HEK293 (cell line): ENCODE measurements around the gene MYL2.

Source experiments
- CTCF ChIA-PET: fragments of 350-600 bp; formaldehyde crosslinking; extraction: SDS; loops from one replicate; lab custom pipeline; 2021; ENCODE audit warnings: antibody characterized with exemption; lab: Yijun Ruan, JAX
- POLR2A ChIA-PET: fragments of 300-600 bp; formaldehyde crosslinking; extraction: SDS; loops from one replicate; lab custom pipeline; 2020; ENCODE audit warnings: antibody characterized with exemption, inconsistent platforms; lab: Yijun Ruan, JAX
- H3K27ac ChIP-seq: fragments of 200-500 bp; sonication (Bioruptor generic); 2 replicates; pipeline ENCODE4 v1.5.1; 2014; ENCODE audit warnings: low read depth, low read length, control low read depth, inconsistent platforms; ENCODE audit errors: extremely low read depth
- H3K36me3 ChIP-seq, 2 experiments: fragments of 200-500 bp in 1 of 2; sonication (Bioruptor generic) in 1 of 2; 1 replicate in 1 of 2; 2 replicates in 1 of 2; pipeline ENCODE4 v1.5.1; 2014 to 2017; ENCODE audit warnings: inconsistent platforms in 2 of 2, low read length in 2 of 2; ENCODE audit not compliant: control insufficient read depth in 2 of 2, insufficient read depth in 1 of 2
- H3K4me1 ChIP-seq: fragments of 200-500 bp; sonication (Bioruptor generic); 2 replicates; pipeline ENCODE4 v1.5.1; 2014; ENCODE audit warnings: mild to moderate bottlenecking, low read length, inconsistent platforms; ENCODE audit not compliant: control insufficient read depth, insufficient read depth
- H3K4me3 ChIP-seq: 2 replicates; pipeline ENCODE4 v1.5.1; 2011; ENCODE audit warnings: low read depth, mild to moderate bottlenecking, control low read depth, low read length, moderate library complexity
- H3K9me3 ChIP-seq: fragments of 200-500 bp; sonication (Bioruptor generic); 2 replicates; pipeline ENCODE4 v1.5.1; 2014; ENCODE audit warnings: low read depth, low read length, inconsistent platforms; ENCODE audit not compliant: control insufficient read depth, insufficient read depth
- EGR2 ChIP-seq: fragments of 450-650 bp; formaldehyde crosslinking; IDR thresholded peaks from 2 replicates; pipeline ENCODE4 v1.5.1; 2016; ENCODE audit warnings: low read depth, missing biosample characterization, missing genetic modification characterization
- GLIS2 ChIP-seq: fragments of 450-650 bp; formaldehyde crosslinking; IDR thresholded peaks from 2 replicates; pipeline ENCODE4 v1.5.1; 2016; ENCODE audit warnings: missing biosample characterization, missing genetic modification characterization
- SCRT2 ChIP-seq: fragments of 450-650 bp; formaldehyde crosslinking; IDR thresholded peaks from 2 replicates; pipeline ENCODE4 v1.5.1; 2016; ENCODE audit warnings: missing biosample characterization, missing genetic modification characterization
- TCF7L2 ChIP-seq: IDR thresholded peaks from 2 replicates; pipeline ENCODE4 v1.6.1; 2011; ENCODE audit warnings: low read depth, mild to moderate bottlenecking, inconsistent platforms, low read length, moderate library complexity, borderline replicate concordance
- ZBTB21 ChIP-seq: fragments of 450-650 bp; formaldehyde crosslinking; IDR thresholded peaks from 2 replicates; pipeline ENCODE4 v1.5.1; 2017; ENCODE audit warnings: missing biosample characterization, missing genetic modification characterization
- ZFP37 ChIP-seq: fragments of 450-650 bp; formaldehyde crosslinking; IDR thresholded peaks from 2 replicates; pipeline ENCODE4 v1.5.1; 2016; ENCODE audit warnings: missing biosample characterization, missing genetic modification characterization
- ZNF10 ChIP-seq: fragments of 450-650 bp; formaldehyde crosslinking; IDR thresholded peaks from 2 replicates; pipeline ENCODE4 v1.5.1; 2017; ENCODE audit warnings: missing biosample characterization, missing genetic modification characterization
- ZNF16 ChIP-seq: fragments of 450-650 bp; formaldehyde crosslinking; IDR thresholded peaks from 2 replicates; pipeline ENCODE4 v1.5.1; 2016; ENCODE audit warnings: low read depth, missing biosample characterization, missing genetic modification characterization
- ZNF174 ChIP-seq: fragments of 450-650 bp; formaldehyde crosslinking; IDR thresholded peaks from 2 replicates; pipeline ENCODE4 v1.5.0; 2017; ENCODE audit warnings: missing biosample characterization, mild to moderate bottlenecking, missing genetic modification characterization
- ZNF214 ChIP-seq: fragments of 450-650 bp; formaldehyde crosslinking; IDR thresholded peaks from 2 replicates; pipeline ENCODE4 v1.5.1; 2017; ENCODE audit warnings: missing biosample characterization, mild to moderate bottlenecking, missing genetic modification characterization, borderline replicate concordance
- ZNF37A ChIP-seq: fragments of 450-650 bp; IDR thresholded peaks from 2 replicates; pipeline ENCODE4 v1.5.1; 2018; ENCODE audit warnings: missing biosample characterization, missing genetic modification characterization
- ZNF404 ChIP-seq: fragments of 450-650 bp; formaldehyde crosslinking; IDR thresholded peaks from 2 replicates; pipeline ENCODE4 v1.5.1; 2017; ENCODE audit warnings: missing biosample characterization, missing genetic modification characterization
- ZNF473 ChIP-seq: fragments of 450-650 bp; formaldehyde crosslinking; IDR thresholded peaks from 2 replicates; pipeline ENCODE4 v1.5.1; 2017; ENCODE audit warnings: missing biosample characterization, missing genetic modification characterization
- ZNF48 ChIP-seq: fragments of 450-650 bp; formaldehyde crosslinking; IDR thresholded peaks from 2 replicates; pipeline ENCODE4 v1.5.1; 2016; ENCODE audit warnings: missing biosample characterization, missing genetic modification characterization
- ZNF544 ChIP-seq: fragments of 450-650 bp; formaldehyde crosslinking; IDR thresholded peaks from 2 replicates; pipeline ENCODE4 v1.5.0; 2017; ENCODE audit warnings: missing biosample characterization, missing genetic modification characterization
- ZNF629 ChIP-seq: fragments of 450-650 bp; formaldehyde crosslinking; IDR thresholded peaks from 2 replicates; pipeline ENCODE4 v1.5.1; 2017; ENCODE audit warnings: missing biosample characterization, missing genetic modification characterization
- TF ChIP-seq, protein P1 (sequence below): fragments of 450-650 bp; formaldehyde crosslinking; IDR thresholded peaks from 2 replicates; pipeline ENCODE4 v1.5.1; 2017; ENCODE audit warnings: missing biosample characterization, missing genetic modification characterization
- TF ChIP-seq, protein P2 (sequence below): fragments of 450-650 bp; formaldehyde crosslinking; IDR thresholded peaks from 2 replicates; pipeline ENCODE4 v1.5.1; 2017; ENCODE audit warnings: missing biosample characterization, missing genetic modification characterization
- TF ChIP-seq, protein P3 (sequence below): fragments of 450-650 bp; formaldehyde crosslinking; IDR thresholded peaks from 2 replicates; pipeline ENCODE4 v1.5.1; 2016; ENCODE audit warnings: missing biosample characterization, missing genetic modification characterization
- TF ChIP-seq, protein P4 (sequence below): fragments of 450-650 bp; IDR thresholded peaks from 2 replicates; pipeline ENCODE4 v1.5.1; 2018; ENCODE audit warnings: missing biosample characterization, missing genetic modification characterization

The MYL2 gene

DNA sequence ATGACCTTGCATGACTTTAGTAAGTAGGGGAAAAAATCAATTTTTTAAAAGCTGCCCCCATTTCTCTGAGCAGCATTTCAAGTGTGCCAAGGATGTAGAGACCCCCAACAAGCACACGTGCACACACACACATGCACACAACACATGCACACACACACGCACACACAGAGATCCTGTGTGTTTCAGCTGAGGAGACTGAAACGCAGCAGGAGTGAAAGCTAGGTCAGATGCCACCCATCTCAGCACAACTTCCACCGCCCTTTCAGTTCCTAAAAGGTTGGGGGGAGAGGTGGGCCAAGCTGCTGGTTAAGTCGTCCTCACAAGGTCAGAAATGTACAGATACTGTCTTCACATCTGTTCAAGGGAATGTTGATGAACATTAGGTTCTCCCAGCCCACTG is 13.9 kb downstream of the MYL2 start:
- no peaks in the 10 kb centered on the region for H3K4me1 ChIP-seq
- ChIA-PET CTCF (interaction anchor here (0.7 kb wide), 1 partner anchor 31 kb away, joined by 3 read pairs; no protein-coding TSS in a partner anchor), POLR2A (no interaction called here)
- H3K9me3 ChIP-seq, result no peaks in the 10 kb centered on the region
- TF ChIP-seq ZNF10 (tag by site-specific recombination), result no peak
- no peak for TF ChIP-seq ZFP37 (tag by site-specific recombination)
- TF ChIP-seq TCF7L2, result no peak
- no peak for TF ChIP-seq ZNF629 (tag by site-specific recombination)
- no peak for TF ChIP-seq ZNF214 (tag by site-specific recombination)
- peak; percentile 5; the same call in 1 of the 2 replicates for TF ChIP-seq SCRT2 (tag by site-specific recombination)
- TF ChIP-seq, protein P1, sequence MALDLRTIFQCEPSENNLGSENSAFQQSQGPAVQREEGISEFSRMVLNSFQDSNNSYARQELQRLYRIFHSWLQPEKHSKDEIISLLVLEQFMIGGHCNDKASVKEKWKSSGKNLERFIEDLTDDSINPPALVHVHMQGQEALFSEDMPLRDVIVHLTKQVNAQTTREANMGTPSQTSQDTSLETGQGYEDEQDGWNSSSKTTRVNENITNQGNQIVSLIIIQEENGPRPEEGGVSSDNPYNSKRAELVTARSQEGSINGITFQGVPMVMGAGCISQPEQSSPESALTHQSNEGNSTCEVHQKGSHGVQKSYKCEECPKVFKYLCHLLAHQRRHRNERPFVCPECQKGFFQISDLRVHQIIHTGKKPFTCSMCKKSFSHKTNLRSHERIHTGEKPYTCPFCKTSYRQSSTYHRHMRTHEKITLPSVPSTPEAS (tag by site-specific recombination), result peak; percentile 8; the same call in 1 of the 2 replicates
- no peak for TF ChIP-seq ZNF37A (tag by site-specific recombination)
- no peak overlapping the region for H3K4me3 ChIP-seq
- H3K36me3 ChIP-seq, result no peaks in the 10 kb centered on the region
- H3K27ac ChIP-seq, result no peak overlapping the region

DNA sequence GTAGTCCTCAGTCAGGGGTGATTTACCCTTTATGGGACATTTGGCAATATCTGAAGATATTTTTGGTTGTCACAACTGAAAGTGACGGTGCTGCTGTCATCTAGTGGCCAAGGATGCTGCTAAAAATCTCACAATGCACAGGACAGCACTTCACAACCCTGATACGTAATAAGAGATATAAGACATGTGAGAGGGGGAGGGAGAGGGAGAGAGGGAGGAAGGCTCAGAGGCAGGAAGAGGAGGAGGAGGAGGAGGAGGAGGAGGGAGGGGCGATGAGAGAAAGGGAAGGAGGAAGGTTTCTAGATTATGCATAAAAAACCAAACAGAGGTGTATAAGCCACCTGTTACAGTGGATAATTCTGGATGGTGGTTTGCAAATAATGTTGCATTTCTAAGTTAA is 14.3 kb downstream of the MYL2 start:
- ChIA-PET CTCF (interaction anchor here (0.7 to 0.9 kb wide), 2 partner anchors 31 to 91 kb away, joined by 3 read pairs; no protein-coding TSS in a partner anchor), POLR2A (no interaction called here)
- no peaks in the 10 kb centered on the region for H3K36me3 ChIP-seq
- no peak overlapping the region for H3K27ac ChIP-seq
- H3K4me1 ChIP-seq, result no peaks in the 10 kb centered on the region
- H3K4me3 ChIP-seq, result no peak overlapping the region
- H3K9me3 ChIP-seq, result no peaks in the 10 kb centered on the region
- TF ChIP-seq, protein P2, sequence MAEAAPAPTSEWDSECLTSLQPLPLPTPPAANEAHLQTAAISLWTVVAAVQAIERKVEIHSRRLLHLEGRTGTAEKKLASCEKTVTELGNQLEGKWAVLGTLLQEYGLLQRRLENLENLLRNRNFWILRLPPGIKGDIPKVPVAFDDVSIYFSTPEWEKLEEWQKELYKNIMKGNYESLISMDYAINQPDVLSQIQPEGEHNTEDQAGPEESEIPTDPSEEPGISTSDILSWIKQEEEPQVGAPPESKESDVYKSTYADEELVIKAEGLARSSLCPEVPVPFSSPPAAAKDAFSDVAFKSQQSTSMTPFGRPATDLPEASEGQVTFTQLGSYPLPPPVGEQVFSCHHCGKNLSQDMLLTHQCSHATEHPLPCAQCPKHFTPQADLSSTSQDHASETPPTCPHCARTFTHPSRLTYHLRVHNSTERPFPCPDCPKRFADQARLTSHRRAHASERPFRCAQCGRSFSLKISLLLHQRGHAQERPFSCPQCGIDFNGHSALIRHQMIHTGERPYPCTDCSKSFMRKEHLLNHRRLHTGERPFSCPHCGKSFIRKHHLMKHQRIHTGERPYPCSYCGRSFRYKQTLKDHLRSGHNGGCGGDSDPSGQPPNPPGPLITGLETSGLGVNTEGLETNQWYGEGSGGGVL (tag by site-specific recombination), result peak; percentile 59
- no peak for TF ChIP-seq ZNF174
- TF ChIP-seq GLIS2 (tag by site-specific recombination), result no peak
- TF ChIP-seq ZBTB21 (tag by site-specific recombination), result no peak
- TF ChIP-seq EGR2 (tag by site-specific recombination), result peak; percentile 34; the same call in 1 of the 2 replicates
- TF ChIP-seq ZNF404, result no peak
- no peak for TF ChIP-seq ZNF16
- no peak for TF ChIP-seq ZNF48 (tag by site-specific recombination)
- no peak for TF ChIP-seq ZNF544 (tag by site-specific recombination)
- no peak for TF ChIP-seq ZNF473 (tag by site-specific recombination)
- TF ChIP-seq, protein P3, sequence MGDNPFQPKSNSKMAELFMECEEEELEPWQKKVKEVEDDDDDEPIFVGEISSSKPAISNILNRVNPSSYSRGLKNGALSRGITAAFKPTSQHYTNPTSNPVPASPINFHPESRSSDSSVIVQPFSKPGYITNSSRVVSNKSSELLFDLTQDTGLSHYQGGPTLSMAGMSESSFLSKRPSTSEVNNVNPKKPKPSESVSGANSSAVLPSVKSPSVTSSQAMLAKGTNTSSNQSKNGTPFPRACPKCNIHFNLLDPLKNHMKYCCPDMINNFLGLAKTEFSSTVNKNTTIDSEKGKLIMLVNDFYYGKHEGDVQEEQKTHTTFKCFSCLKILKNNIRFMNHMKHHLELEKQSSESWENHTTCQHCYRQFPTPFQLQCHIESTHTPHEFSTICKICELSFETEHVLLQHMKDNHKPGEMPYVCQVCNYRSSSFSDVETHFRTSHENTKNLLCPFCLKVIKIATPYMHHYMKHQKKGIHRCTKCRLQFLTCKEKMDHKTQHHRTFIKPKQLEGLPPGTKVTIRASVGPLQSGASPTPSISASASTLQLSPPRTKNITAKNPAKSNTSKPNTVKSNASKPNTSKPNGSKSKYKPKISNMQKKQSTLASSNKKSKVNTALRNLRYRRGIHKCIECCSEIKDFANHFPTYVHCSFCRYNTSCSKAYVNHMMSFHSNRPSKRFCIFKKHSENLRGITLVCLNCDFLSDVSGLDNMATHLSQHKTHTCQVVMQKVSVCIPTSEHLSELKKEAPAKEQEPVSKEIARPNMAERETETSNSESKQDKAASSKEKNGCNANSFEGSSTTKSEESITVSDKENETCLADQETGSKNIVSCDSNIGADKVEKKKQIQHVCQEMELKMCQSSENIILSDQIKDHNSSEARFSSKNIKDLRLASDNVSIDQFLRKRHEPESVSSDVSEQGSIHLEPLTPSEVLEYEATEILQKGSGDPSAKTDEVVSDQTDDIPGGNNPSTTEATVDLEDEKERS (tag by site-specific recombination), result no peak
- peak; percentile 77 for TF ChIP-seq SCRT2 (tag by site-specific recombination)
- TF ChIP-seq, protein P4, sequence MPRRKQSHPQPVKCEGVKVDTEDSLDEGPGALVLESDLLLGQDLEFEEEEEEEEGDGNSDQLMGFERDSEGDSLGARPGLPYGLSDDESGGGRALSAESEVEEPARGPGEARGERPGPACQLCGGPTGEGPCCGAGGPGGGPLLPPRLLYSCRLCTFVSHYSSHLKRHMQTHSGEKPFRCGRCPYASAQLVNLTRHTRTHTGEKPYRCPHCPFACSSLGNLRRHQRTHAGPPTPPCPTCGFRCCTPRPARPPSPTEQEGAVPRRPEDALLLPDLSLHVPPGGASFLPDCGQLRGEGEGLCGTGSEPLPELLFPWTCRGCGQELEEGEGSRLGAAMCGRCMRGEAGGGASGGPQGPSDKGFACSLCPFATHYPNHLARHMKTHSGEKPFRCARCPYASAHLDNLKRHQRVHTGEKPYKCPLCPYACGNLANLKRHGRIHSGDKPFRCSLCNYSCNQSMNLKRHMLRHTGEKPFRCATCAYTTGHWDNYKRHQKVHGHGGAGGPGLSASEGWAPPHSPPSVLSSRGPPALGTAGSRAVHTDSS (tag by site-specific recombination), result peak; percentile 50; the same call in 1 of the 2 replicates
